SU-DHL-6 (cell line): ENCODE measurements around the gene TDRD5.

Experiments used
- EZH2phosphoT487 ChIP-seq: fragments of 200-600 bp; sonication (generic), shearing (Covaris generic); conservative IDR thresholded peaks from 2 replicates; pipeline ENCODE4 v1.6.1; 2018; ENCODE audit warnings: mild to moderate bottlenecking, antibody characterized with exemption, low read length, moderate library complexity, mixed read lengths
- TF ChIP-seq, protein P1 (sequence below): fragments of 200-600 bp; sonication (generic); IDR thresholded peaks from one replicate; pipeline ENCODE4 v1.5.1; 2017; ENCODE audit warnings: antibody characterized with exemption, mild to moderate bottlenecking, low read length, moderate library complexity; ENCODE audit not compliant: insufficient read depth, poor library complexity, severe bottlenecking

DNA sequence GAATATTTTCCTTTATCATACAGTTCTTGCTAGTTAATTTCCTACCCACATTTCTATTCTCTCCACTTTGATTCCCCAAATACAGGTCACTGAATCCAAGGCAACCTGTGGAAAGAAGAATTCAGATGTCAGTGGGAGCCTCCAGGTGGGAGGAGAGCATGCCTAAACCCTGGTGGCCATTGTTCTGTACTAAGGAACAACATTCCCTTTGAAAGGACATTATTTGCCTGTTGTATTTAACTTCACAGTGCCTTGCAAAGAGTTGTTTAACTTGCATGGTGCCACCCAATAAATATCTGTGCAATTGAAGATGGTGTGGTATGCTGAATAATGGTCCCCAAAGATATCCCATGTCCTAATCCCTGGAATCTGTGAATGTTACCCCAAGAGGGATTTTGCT lies 37.2 kb upstream of the TDRD5 start:
- TF ChIP-seq, protein P1, sequence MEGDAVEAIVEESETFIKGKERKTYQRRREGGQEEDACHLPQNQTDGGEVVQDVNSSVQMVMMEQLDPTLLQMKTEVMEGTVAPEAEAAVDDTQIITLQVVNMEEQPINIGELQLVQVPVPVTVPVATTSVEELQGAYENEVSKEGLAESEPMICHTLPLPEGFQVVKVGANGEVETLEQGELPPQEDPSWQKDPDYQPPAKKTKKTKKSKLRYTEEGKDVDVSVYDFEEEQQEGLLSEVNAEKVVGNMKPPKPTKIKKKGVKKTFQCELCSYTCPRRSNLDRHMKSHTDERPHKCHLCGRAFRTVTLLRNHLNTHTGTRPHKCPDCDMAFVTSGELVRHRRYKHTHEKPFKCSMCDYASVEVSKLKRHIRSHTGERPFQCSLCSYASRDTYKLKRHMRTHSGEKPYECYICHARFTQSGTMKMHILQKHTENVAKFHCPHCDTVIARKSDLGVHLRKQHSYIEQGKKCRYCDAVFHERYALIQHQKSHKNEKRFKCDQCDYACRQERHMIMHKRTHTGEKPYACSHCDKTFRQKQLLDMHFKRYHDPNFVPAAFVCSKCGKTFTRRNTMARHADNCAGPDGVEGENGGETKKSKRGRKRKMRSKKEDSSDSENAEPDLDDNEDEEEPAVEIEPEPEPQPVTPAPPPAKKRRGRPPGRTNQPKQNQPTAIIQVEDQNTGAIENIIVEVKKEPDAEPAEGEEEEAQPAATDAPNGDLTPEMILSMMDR, result no peak
- no peak for TF ChIP-seq EZH2phosphoT487
